Hepatocyte (in vitro differentiated cells): ENCODE data around the gene PDK1. TPM values are rescaled to one million over a fixed set of nuclear protein-coding genes. Genes with fewer than 3 reads are reported as not detected.

Experiments used
- DNase-seq: peaks from one replicate; pipeline ENCODE4 v3.0.0-alpha.2; 2016; ENCODE audit warnings: low spot score
- H2AFZ ChIP-seq: fragments of 200-600 bp; sonication (generic); 2 replicates; pipeline ENCODE4 v1.6.0; 2016; ENCODE audit warnings: antibody characterized with exemption, mild to moderate bottlenecking
- H3K27ac ChIP-seq: fragments of 200-600 bp; sonication (generic); 2 replicates; pipeline ENCODE4 v1.5.1; 2016; ENCODE audit warnings: mild to moderate bottlenecking
- H3K27me3 ChIP-seq: fragments of 200-600 bp; sonication (generic); 2 replicates; pipeline ENCODE4 v1.6.1; 2016
- H3K36me3 ChIP-seq: fragments of 200-600 bp; sonication (generic); replicated peaks from 2 replicates; pipeline ENCODE4 v1.5.1; 2016; ENCODE audit warnings: low read depth; ENCODE audit not compliant: insufficient read depth
- H3K4me1 ChIP-seq: fragments of 200-600 bp; sonication (generic); 2 replicates; pipeline ENCODE4 v1.5.1; 2016; ENCODE audit warnings: mild to moderate bottlenecking, moderate library complexity; ENCODE audit not compliant: insufficient read depth
- H3K4me2 ChIP-seq: fragments of 200-600 bp; sonication (generic); 2 replicates; pipeline ENCODE4 v1.6.0; 2016
- H3K4me3 ChIP-seq: fragments of 200-600 bp; sonication (generic); 2 replicates; pipeline ENCODE4 v1.5.1; 2016; ENCODE audit warnings: mild to moderate bottlenecking
- H3K79me2 ChIP-seq: fragments of 200-600 bp; sonication (generic); 2 replicates; pipeline ENCODE4 v1.6.0; 2017; ENCODE audit warnings: mild to moderate bottlenecking
- H3K9me2 ChIP-seq: fragments of 200-600 bp; sonication (generic); replicated peaks from 2 replicates; pipeline ENCODE4 v1.6.0; 2017; ENCODE audit warnings: mild to moderate bottlenecking; ENCODE audit not compliant: insufficient read depth
- H3K9me3 ChIP-seq: fragments of 200-600 bp; sonication (generic); 2 replicates; pipeline ENCODE4 v1.5.1; 2016; ENCODE audit warnings: low read depth, mild to moderate bottlenecking
- H4K20me1 ChIP-seq: fragments of 200-600 bp; sonication (generic); 2 replicates; pipeline ENCODE4 v1.6.0; 2016; ENCODE audit warnings: mild to moderate bottlenecking; ENCODE audit not compliant: insufficient read depth, poor library complexity, severe bottlenecking
- EZH2 ChIP-seq: fragments of 200-600 bp; sonication (generic); IDR thresholded peaks from 2 replicates; pipeline ENCODE4 v1.6.1; 2016; ENCODE audit warnings: antibody characterized with exemption, mild to moderate bottlenecking, borderline replicate concordance
- EZH2phosphoT487 ChIP-seq: fragments of 200-600 bp; sonication (generic); IDR thresholded peaks from one replicate; pipeline ENCODE4 v1.6.1; 2018; ENCODE audit warnings: antibody characterized with exemption, mild to moderate bottlenecking, low read depth, moderate library complexity; ENCODE audit not compliant: unreplicated experiment, severe bottlenecking
- WGBS: methylation state at CpG from one replicate; pipeline ENCODE4 v1.1.6; 2016; ENCODE audit warnings: low lambda C conversion rate; ENCODE audit errors: missing lambda C conversion rate; 5-methylcytosine and 5-hydroxymethylcytosine counted together
- polyA plus RNA-seq: library from polyadenylated mRNA; unstranded; fragments of >200 nt; fragmentation: Nextera tagmentation; extraction: Ambion mirVana; gene quantifications from 2 replicates; pipeline ENCODE4 v1.2.1, GENCODE V29; 2016
- total RNA-seq: library from RNA; depleted of rRNA; stranded (reverse); fragments of >200 nt; gene quantifications from 2 replicates; pipeline ENCODE4 v1.2.3, GENCODE V29; 2014
- TF ChIP-seq, protein P1 (sequence below): fragments of 200-600 bp; sonication (generic); IDR thresholded peaks from 2 replicates; pipeline ENCODE4 v1.5.1; 2016; ENCODE audit warnings: antibody characterized with exemption, mild to moderate bottlenecking; ENCODE audit not compliant: poor library complexity

The PDK1 gene
- total and polyA plus RNA-seq, 2 experiments from 2014 or later: 8.0 to 13.1 TPM

DNA sequence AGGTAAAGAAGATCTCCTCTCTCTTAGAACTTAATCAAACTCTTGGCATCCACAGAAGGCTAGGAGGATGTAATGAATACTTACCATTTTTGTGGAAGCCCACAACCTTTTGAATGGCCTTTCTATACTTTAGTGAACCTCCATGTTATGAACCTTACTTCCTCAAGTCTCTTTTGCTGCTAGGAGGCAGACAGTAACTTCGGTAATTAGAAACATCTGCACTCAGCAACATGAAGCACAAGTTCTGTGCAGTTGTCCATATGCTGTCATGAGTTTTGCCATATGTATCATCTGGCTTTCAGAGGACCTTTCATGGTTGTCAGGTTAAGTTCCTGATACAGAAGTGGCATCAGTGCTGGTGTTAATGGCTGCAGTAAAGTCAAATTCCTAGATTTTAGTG is 50.4 kb downstream of the PDK1 start:
- Histone ChIP-seq H3K79me2 (no peaks in the 10 kb centered on the region), H3K27me3 (no peaks in the 10 kb centered on the region), H3K36me3 (no peaks in the 10 kb centered on the region), H3K27ac (no peak overlapping the region), H3K9me3 (no peaks in the 10 kb centered on the region), H3K4me2 (no peak overlapping the region), H2AFZ (no peak overlapping the region), H3K4me1 (no peaks in the 10 kb centered on the region), H4K20me1 (no peaks in the 10 kb centered on the region), H3K9me2 (no peaks in the 10 kb centered on the region), H3K4me3 (no peak overlapping the region)
- DNase-seq: no peak
- WGBS: 58% methylated on average over 1 of the region's 1 CpG
- TF ChIP-seq EZH2: no peak
- TF ChIP-seq, protein P1, sequence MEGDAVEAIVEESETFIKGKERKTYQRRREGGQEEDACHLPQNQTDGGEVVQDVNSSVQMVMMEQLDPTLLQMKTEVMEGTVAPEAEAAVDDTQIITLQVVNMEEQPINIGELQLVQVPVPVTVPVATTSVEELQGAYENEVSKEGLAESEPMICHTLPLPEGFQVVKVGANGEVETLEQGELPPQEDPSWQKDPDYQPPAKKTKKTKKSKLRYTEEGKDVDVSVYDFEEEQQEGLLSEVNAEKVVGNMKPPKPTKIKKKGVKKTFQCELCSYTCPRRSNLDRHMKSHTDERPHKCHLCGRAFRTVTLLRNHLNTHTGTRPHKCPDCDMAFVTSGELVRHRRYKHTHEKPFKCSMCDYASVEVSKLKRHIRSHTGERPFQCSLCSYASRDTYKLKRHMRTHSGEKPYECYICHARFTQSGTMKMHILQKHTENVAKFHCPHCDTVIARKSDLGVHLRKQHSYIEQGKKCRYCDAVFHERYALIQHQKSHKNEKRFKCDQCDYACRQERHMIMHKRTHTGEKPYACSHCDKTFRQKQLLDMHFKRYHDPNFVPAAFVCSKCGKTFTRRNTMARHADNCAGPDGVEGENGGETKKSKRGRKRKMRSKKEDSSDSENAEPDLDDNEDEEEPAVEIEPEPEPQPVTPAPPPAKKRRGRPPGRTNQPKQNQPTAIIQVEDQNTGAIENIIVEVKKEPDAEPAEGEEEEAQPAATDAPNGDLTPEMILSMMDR: no peak
- no peak for TF ChIP-seq EZH2phosphoT487

DNA sequence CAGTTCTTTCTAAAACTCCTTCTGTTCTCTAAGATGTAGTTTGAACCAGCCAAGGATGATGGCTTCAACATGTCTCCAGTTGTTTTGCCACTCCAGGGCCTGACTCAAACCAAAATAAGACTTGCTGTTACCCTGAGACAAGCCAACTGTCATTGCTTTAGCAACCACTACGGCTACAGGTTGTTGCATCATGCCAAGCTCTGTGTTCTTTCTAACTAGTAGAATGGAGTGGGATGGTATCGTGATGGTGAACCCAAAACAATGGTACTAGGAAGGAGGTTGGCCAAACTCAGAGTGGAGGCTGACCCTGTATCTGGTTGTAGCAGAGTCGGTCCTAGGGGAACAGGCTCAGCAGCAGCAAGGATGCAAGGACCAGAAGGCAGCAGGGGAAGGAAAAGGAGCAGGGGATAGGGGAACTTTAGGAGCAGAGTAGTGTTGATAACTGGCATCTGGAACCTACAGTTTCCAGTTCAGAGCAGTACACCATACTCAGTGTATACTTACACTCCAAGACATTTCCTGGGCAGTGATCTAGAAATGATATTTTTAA is 51.6 kb downstream of the PDK1 start:
- no peak for DNase-seq
- H3K9me2 ChIP-seq: no peaks in the 10 kb centered on the region
- WGBS: 93% methylated on average over 3 of the region's 3 CpGs
- H3K4me2 ChIP-seq: no peak overlapping the region
- H4K20me1 ChIP-seq: no peaks in the 10 kb centered on the region
- no peak overlapping the region for H3K27ac ChIP-seq
- H3K4me1 ChIP-seq: no peaks in the 10 kb centered on the region
- H3K79me2 ChIP-seq: no peaks in the 10 kb centered on the region
- H2AFZ ChIP-seq: no peak overlapping the region
- TF ChIP-seq, protein P1: no peak
- no peak for TF ChIP-seq EZH2phosphoT487
- TF ChIP-seq EZH2: no peak
- no peaks in the 10 kb centered on the region for H3K27me3 ChIP-seq
- H3K36me3 ChIP-seq: no peaks in the 10 kb centered on the region
- no peaks in the 10 kb centered on the region for H3K9me3 ChIP-seq
- H3K4me3 ChIP-seq: no peak overlapping the region

DNA sequence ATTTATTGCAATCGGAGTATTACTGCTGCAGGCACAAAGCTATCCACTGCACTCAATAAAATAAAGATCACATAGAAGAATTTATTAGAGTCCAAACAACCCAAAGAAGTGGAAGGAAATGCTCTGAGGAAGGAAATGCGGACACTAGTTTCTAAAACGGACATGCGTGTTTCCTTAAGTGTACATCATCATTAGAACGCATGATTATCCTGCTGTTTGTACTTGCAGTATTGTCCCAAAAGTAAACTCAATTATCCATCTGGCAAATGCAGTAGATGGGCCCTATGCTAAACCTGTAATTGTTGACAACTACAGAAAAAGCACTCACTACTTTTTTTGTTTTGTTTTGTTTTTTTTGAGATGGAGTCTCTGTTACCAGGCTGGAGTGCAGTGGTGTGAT is 53.6 kb downstream of the PDK1 start:
- H3K79me2 ChIP-seq: no peaks in the 10 kb centered on the region
- 79% methylated on average over 5 of the region's 5 CpGs for WGBS
- no peaks in the 10 kb centered on the region for H3K36me3 ChIP-seq
- H4K20me1 ChIP-seq: no peaks in the 10 kb centered on the region
- no peak for DNase-seq
- no peaks in the 10 kb centered on the region for H3K9me2 ChIP-seq
- no peaks in the 10 kb centered on the region for H3K9me3 ChIP-seq
- no peaks in the 10 kb centered on the region for H3K27me3 ChIP-seq
- no peak overlapping the region for H3K4me2 ChIP-seq
- no peak overlapping the region for H3K27ac ChIP-seq
- TF ChIP-seq, protein P1: no peak
- TF ChIP-seq EZH2phosphoT487: no peak
- no peak overlapping the region for H3K4me3 ChIP-seq
- peaks cover 6% of the 10 kb centered on the region for H3K4me1 ChIP-seq
- no peak overlapping the region for H2AFZ ChIP-seq

DNA sequence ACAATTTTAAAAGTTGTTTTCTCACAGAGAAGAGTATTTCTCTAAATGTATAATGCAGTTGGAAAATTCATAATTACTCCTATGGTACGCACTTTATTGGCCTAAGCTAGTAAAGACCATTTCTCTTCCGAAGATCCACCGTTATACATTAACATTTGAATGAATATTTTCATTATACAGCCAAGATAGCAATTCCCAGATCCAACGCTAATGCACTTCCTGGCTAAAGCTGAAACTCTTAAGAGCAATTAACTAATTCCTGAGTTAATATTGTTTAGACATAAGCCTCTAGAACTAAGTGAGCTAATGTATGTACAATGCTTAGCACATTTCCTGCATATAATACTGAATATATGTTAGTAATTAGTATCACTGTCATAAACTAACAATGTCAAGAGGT is 56.2 kb downstream of the PDK1 start:
- no peak for TF ChIP-seq EZH2phosphoT487
- DNase-seq: no peak
- Histone ChIP-seq H3K4me2 (no peak overlapping the region), H3K9me2 (no peaks in the 10 kb centered on the region), H4K20me1 (no peaks in the 10 kb centered on the region), H3K4me3 (no peak overlapping the region), H3K9me3 (no peaks in the 10 kb centered on the region), H3K4me1 (peaks cover 6% of the 10 kb centered on the region), H3K27me3 (no peaks in the 10 kb centered on the region), H2AFZ (no peak overlapping the region), H3K36me3 (no peaks in the 10 kb centered on the region), H3K79me2 (no peaks in the 10 kb centered on the region), H3K27ac (no peak overlapping the region)
- 66% methylated on average over 4 of the region's 4 CpGs for WGBS
